Inferior parietal cortex (tissue), 1 donor: Measurements from ENCODE around the gene SLC45A1.

Experiments
- DNase-seq: peaks from one replicate; pipeline ENCODE4 v3.0.0-alpha.2; 2016; ENCODE audit errors: extremely low spot score

SLC45A1 gene

GRCh38 chr1:8384577-8384976 lies 66.7 kb downstream of the SLC45A1 start:
- no peak for DNase-seq

GRCh38 chr1:8386247-8386646 lies 68.3 kb downstream of the SLC45A1 start:
- no peak for DNase-seq

- DNase-seq: no peak
These were observed 71.0 kb downstream of the SLC45A1 start for GRCh38 chr1:8388732-8389562.

- no peak for DNase-seq
These were observed 72.1 kb downstream of the SLC45A1 start for GRCh38 chr1:8389958-8390535.

DNA sequence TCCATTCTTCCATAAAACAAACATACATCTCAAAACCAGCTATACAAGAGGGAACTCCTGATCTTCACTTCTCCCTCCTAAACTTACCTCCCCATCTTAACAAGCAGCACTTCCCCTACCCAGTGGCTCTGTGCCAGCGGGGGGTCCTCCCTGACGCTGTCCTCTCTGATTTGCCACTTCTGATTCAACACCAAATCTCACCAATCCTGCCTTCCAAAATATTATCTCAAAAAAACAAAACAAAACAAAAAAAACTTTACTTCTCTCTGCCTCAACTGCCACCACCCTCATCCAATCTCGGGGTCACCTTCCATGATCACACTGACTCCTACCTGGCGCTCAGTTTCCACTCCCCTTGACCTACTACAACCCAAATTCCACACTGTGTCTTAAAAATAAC lies 72.8 kb downstream of the SLC45A1 start:
- no peak for DNase-seq

GRCh38 chr1:8392522-8392921 lies 74.6 kb downstream of the SLC45A1 start:
- DNase-seq: no peak
